Stomach (tissue), 4 donors: ENCODE data around the gene RAVER2.

Experiments
- CTCF ChIP-seq, 7 experiments: fragments of 450-650 bp in 4 of 7; fragments of 200-600 bp in 3 of 7; sonication (generic) in 3 of 7; IDR thresholded peaks; one replicate each; pipeline ENCODE4 v1.5.1; 2016 to 2019; ENCODE audit warnings: antibody characterized with exemption in 7 of 7, control low read depth in 2 of 7, mild to moderate bottlenecking in 1 of 7
- EP300 ChIP-seq: sonication (generic); formaldehyde crosslinking; IDR thresholded peaks from one replicate; pipeline ENCODE4 v1.6.1; 2017; ENCODE audit warnings: antibody characterized with exemption

- no peak for TF ChIP-seq CTCF (IDR thresholded peaks at IDR 0.05)
- no peak for TF ChIP-seq EP300
These were observed 130.7 kb downstream of the RAVER2 start for GRCh38 chr1:64875606-64876005.
